Measurements from ENCODE around the gene GOLGA3. TPM values are rescaled to one million over a fixed set of nuclear protein-coding genes. Genes with fewer than 3 reads are reported as not detected.
A peak's percentile ranks its signal among the peaks of the same experiment; 100 is the strongest.
"Not testable (repeated sequence)": the region's sequence is repeated elsewhere in the genome, so short reads cannot be mapped to it uniquely, and the experiment has no call there.

The GOLGA3 gene
- total RNA-seq, 2 experiments from 2014 or later = 43.9 to 51.4 TPM

DNA sequence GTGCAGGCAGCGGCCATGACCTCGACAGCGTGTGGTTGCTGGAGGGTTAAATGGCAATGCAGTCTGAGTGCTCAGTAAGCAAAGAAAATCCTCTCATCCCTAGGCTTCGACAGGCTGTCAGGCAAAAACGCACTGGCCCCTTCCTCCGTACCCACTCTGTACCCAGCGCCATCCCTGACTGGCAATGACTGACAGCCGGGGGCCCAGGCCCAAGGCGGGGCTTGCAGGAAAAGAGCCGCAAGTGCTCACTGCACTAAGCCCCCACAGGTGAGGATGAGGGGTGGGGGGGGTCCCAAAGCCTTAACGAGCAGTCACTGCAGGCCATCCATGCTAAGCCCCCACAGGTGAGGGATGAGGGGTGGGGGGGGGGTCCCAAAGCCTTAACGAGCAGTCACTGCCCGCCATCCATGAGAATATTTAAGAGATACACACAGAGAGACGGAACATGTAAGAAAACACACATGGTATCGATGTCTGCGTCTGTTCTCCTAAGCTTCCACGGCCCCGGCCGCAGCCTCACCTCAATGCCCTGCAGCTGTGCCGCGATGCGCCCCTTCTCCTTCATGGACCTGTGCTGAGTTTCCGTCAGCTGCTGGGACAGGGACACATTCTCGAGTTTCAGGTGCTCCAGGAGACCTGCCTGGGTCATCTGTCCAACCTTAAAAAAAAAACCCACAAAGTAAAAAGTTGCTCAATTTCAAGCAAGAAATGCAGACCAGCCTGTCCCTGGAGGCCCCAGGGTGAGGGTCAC, 30.7 kb downstream of the GOLGA3 start:
- DNase-seq = no peak
- Mint-ChIP-seq H3K4me1 (no peaks in the 10 kb centered on the region), H3K27me3 (no peaks in the 10 kb centered on the region), H3K27ac (no peak overlapping the region), H3K4me3 (no peak overlapping the region), H3K9me3 (no peaks in the 10 kb centered on the region), H3K36me3 (ENCODE audit: low read depth) (peaks cover 57% of the 10 kb centered on the region)
- ChIA-PET CTCF (interaction anchor here (0.6 kb wide), 1 partner anchor 358 kb away, joined by 3 read pairs; no protein-coding TSS in a partner anchor), POLR2A (no interaction called here)

DNA sequence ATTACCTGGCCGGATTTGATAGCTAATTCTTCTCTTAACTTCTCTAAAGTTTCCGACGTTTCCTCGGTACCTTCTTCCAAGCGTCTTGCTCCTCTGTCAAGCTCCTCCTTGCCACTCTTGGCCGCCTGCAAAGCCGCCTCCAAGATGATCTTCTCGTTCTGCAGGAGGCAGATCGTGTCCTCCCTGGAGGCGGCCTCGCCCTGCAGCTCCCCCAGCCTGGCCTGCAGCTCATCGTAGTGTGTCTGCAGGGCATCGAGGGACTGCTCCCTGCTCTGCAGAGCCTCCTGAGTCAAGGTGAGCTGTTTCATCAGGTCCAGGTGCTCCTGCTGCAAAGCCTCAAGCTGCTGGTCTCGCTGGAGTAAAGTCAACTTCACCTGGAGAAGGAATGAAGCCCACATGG, 32.8 kb downstream of the GOLGA3 start:
- Mint-ChIP-seq H3K4me1 (no peaks in the 10 kb centered on the region), H3K9me3 (no peaks in the 10 kb centered on the region), H3K36me3 (ENCODE audit: low read depth) (peaks cover 53% of the 10 kb centered on the region), H3K4me3 (no peak overlapping the region), H3K27me3 (no peaks in the 10 kb centered on the region), H3K27ac (no peak overlapping the region)
- POLR2A ChIA-PET = no interaction called here
- CTCF ChIA-PET = interaction anchor here (0.6 to 0.9 kb wide), 4 partner anchors 27 to 53 kb away, joined by 3 to 6 read pairs (median 4); no protein-coding TSS in a partner anchor
- no peak for DNase-seq

GRCh38 chr12:132791940-132792339, 36.7 kb downstream of the GOLGA3 start:
- H3K36me3 Mint-ChIP-seq (ENCODE audit: low read depth) = peaks cover 61% of the 10 kb centered on the region
- CTCF ChIA-PET, H3K9me3 Mint-ChIP-seq: not testable (repeated sequence)

GRCh38 chr12:132789099-132789471, 39.6 kb downstream of the GOLGA3 start:
- Mint-ChIP-seq H3K27ac (peak overlapping the region; percentile 36), H3K9me3 (no peaks in the 10 kb centered on the region), H3K36me3 (ENCODE audit: low read depth) (peaks cover 61% of the 10 kb centered on the region), H3K27me3 (no peaks in the 10 kb centered on the region), H3K4me3 (no peak overlapping the region), H3K4me1 (no peaks in the 10 kb centered on the region)
- ChIA-PET CTCF (no interaction called here), POLR2A (no interaction called here)
- DNase-seq = no peak

More at GRCh38 chr12:132791940-132792339, 36.7 kb downstream of the GOLGA3 start:
- H3K4me1 Mint-ChIP-seq, H3K4me3 Mint-ChIP-seq, H3K27ac Mint-ChIP-seq, DNase-seq, POLR2A ChIA-PET, H3K27me3 Mint-ChIP-seq: not testable (repeated sequence)

DNA sequence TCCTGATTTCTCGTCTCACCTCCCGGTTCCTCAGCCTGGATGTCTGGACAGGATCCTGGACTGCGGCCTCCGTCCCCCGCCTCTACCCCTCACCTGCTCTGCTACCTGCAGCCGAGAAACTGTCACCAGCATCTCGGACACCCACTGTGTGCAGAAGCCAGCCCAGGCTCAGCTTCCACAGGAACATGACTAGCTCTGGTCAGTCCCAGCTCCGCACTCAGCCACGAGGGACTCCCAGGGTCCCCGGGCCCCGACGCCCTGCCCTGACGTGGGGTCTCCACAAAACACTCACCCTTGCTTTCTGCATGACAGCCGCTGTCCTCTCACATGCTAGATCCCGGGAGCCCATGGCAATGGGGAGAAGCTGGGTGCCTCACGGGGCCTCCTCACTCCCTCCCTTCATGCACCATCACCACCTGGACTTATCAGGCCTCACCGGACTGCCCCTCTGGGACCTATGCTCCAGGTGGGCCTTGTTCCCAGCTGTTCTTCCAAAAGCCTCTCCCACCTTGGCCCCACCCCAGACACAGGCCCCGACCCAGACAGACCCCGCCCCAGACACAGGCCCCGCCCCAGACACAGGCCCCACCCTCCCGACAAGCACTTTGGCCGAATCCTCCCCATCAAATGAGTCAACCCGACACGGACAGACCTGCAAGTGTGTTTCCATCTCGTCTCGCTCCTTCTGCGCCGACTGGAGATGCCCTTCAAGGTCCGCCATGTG, 40.1 kb downstream of the GOLGA3 start:
- Mint-ChIP-seq H3K27me3 (no peaks in the 10 kb centered on the region), H3K36me3 (ENCODE audit: low read depth) (peaks cover 58% of the 10 kb centered on the region), H3K4me1 (no peaks in the 10 kb centered on the region), H3K27ac (peak overlapping the region; percentile 36), H3K4me3 (no peak overlapping the region), H3K9me3 (no peaks in the 10 kb centered on the region)
- ChIA-PET CTCF (no interaction called here), POLR2A (no interaction called here)
- no peak for DNase-seq

- Mint-ChIP-seq H3K27me3 (no peaks in the 10 kb centered on the region), H3K27ac (no peak overlapping the region), H3K4me1 (no peaks in the 10 kb centered on the region), H3K36me3 (ENCODE audit: low read depth) (peaks cover 62% of the 10 kb centered on the region), H3K4me3 (no peak overlapping the region), H3K9me3 (no peaks in the 10 kb centered on the region)
- POLR2A ChIA-PET = no interaction called here
- CTCF ChIA-PET = no interaction called here
- DNase-seq = no peak
These were observed 40.8 kb downstream of the GOLGA3 start for GRCh38 chr12:132787877-132788276.

DNA sequence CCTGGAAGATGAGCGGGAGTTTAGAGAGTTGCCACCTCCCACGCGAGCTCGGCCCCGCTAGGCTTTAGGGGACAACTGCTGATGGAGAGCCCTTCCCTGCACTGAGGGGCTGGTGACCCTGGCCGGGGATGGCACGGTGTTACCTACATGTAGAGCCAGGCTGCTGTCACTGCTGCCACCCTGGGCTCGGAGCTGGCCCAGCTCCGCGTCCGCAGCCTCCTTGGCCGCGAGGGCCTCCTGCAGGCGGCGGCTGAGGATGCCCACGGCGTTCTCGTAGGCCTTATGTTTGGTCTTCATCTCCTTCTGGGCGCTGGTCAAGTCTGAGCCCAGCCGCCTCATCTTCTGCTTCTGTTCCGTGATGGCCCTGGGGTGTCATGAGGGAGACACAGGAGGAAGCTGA, 42.5 kb downstream of the GOLGA3 start:
- no peak for DNase-seq
- ChIA-PET CTCF (no interaction called here), POLR2A (no interaction called here)
- peaks cover 58% of the 10 kb centered on the region for H3K36me3 Mint-ChIP-seq (ENCODE audit: low read depth)
- no peak overlapping the region for H3K4me3 Mint-ChIP-seq
- no peaks in the 10 kb centered on the region for H3K27me3 Mint-ChIP-seq
- no peak overlapping the region for H3K27ac Mint-ChIP-seq
- H3K9me3 Mint-ChIP-seq = no peaks in the 10 kb centered on the region
- H3K4me1 Mint-ChIP-seq = no peaks in the 10 kb centered on the region

- Mint-ChIP-seq H3K4me3 (no peak overlapping the region), H3K27me3 (no peaks in the 10 kb centered on the region), H3K36me3 (ENCODE audit: low read depth) (peaks cover 65% of the 10 kb centered on the region), H3K9me3 (no peaks in the 10 kb centered on the region), H3K4me1 (no peaks in the 10 kb centered on the region), H3K27ac (peak overlapping the region; percentile 3)
- ChIA-PET CTCF (no interaction called here), POLR2A (no interaction called here)
- no peak for DNase-seq
These were observed 44.1 kb downstream of the GOLGA3 start for GRCh38 chr12:132784580-132784979.

- DNase-seq = no peak
- Mint-ChIP-seq H3K4me1 (no peaks in the 10 kb centered on the region), H3K27me3 (no peaks in the 10 kb centered on the region), H3K9me3 (no peaks in the 10 kb centered on the region), H3K36me3 (ENCODE audit: low read depth) (peaks cover 61% of the 10 kb centered on the region), H3K4me3 (no peak overlapping the region), H3K27ac (no peak overlapping the region)
- POLR2A ChIA-PET = interaction anchor here (0.7 kb wide), 1 partner anchor 10 kb away, joined by 3 read pairs; no protein-coding TSS in a partner anchor
- CTCF ChIA-PET = interaction anchor here (0.6 kb wide), 1 partner anchor 11 kb away, joined by 3 read pairs; no protein-coding TSS in a partner anchor
These were observed 44.6 kb downstream of the GOLGA3 start for GRCh38 chr12:132783917-132784531.

GRCh38 chr12:132781938-132782337, 46.7 kb downstream of the GOLGA3 start:
- H3K4me1 Mint-ChIP-seq = no peaks in the 10 kb centered on the region
- no peak for DNase-seq
- H3K9me3 Mint-ChIP-seq = no peaks in the 10 kb centered on the region
- no peaks in the 10 kb centered on the region for H3K27me3 Mint-ChIP-seq
- CTCF ChIA-PET = no interaction called here
- no peak overlapping the region for H3K4me3 Mint-ChIP-seq
- H3K36me3 Mint-ChIP-seq (ENCODE audit: low read depth) = peaks cover 56% of the 10 kb centered on the region
- no peak overlapping the region for H3K27ac Mint-ChIP-seq
- POLR2A ChIA-PET = no interaction called here

- Mint-ChIP-seq H3K27ac (no peak overlapping the region), H3K9me3 (no peaks in the 10 kb centered on the region), H3K4me3 (no peak overlapping the region), H3K4me1 (peaks cover 3% of the 10 kb centered on the region), H3K36me3 (ENCODE audit: low read depth) (peaks cover 53% of the 10 kb centered on the region), H3K27me3 (no peaks in the 10 kb centered on the region)
- ChIA-PET CTCF (no interaction called here), POLR2A (no interaction called here)
- DNase-seq = no peak
These were observed 48.8 kb downstream of the GOLGA3 start for GRCh38 chr12:132779781-132780353.

DNA sequence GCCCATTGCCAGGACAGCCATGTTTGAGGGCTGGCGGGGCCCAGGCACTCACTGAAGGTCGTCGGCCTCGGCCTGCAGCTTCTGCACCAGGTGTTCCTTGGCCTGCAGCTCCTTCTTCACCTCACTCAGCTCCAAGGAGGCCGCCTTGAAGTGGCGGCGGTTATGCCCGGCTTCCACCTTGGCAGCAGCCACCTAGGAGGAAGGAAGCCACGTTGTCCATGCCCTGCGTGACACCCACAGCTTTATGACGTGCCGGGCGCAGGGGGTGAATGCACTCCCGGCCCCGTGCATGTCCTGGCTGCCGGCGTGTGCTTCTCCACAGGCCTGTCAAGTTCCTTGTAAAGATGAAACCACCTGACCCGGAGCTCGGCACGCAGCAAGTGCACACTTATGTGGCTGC, 51.1 kb downstream of the GOLGA3 start:
- CTCF ChIA-PET = no interaction called here
- Mint-ChIP-seq H3K36me3 (ENCODE audit: low read depth) (peaks cover 50% of the 10 kb centered on the region), H3K4me1 (peaks cover 17% of the 10 kb centered on the region), H3K27me3 (no peaks in the 10 kb centered on the region), H3K9me3 (no peaks in the 10 kb centered on the region), H3K4me3 (no peak overlapping the region), H3K27ac (no peak overlapping the region)
- DNase-seq = no peak
- POLR2A ChIA-PET = no interaction called here

Measured in activated CD4-positive, alpha-beta T cell treated with anti-CD3 and anti-CD28 coated beads, Interleukin-2, amount 10 ng/mL, durations not matched to agents 7 days and 5 days (primary cell).